HK-2 (cell line): ENCODE measurements around the gene PLGLB2.
"Not testable (repeated sequence)": the region's sequence is repeated elsewhere in the genome, so short reads cannot be mapped to it uniquely, and the experiment has no call there.

Experiments
- DNase-seq: peaks from one replicate; pipeline ENCODE4 v3.0.0-alpha.2; 2018; ENCODE audit not compliant: unreplicated experiment

Gene PLGLB2

GRCh38 chr2:87747791-87748190, at the start of gene PLGLB2:
Gene PLGLB2 (plus strand): TSS chr2:87748087. CDS start chr2:87748154, 67 bp downstream.
- not testable (repeated sequence) for DNase-seq

GRCh38 chr2:87704572-87705323, 43.1 kb upstream of the PLGLB2 start:
- not testable (repeated sequence) for DNase-seq

DNA sequence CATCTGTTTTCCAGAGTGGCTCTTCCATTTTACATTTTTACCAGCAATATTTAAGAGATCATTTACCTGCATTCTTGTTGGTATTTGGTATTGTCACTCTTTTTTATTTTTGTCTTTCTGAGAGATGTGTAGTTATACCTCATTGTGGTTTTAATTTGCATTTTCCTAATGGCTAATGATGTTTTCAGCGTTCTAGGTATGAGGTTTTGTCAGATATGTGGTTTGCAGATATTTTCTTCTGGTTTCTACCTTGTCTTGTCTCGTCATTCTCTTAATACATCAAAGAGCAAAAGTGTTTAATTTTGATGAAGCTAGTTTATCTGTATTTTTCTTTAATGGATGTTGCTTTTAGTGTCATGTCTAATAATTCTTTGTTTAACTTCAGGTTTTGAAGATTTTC, 39.5 kb upstream of the PLGLB2 start:
- DNase-seq, result not testable (repeated sequence)

- DNase-seq, result not testable (repeated sequence)
These were observed 19.8 kb upstream of the PLGLB2 start for GRCh38 chr2:87727940-87728599.

- not testable (repeated sequence) for DNase-seq
These were observed 7.0 kb upstream of the PLGLB2 start for GRCh38 chr2:87740928-87741327.

- DNase-seq, result not testable (repeated sequence)
These were observed 5.3 kb upstream of the PLGLB2 start for GRCh38 chr2:87742393-87743108.

- DNase-seq, result not testable (repeated sequence)
These were observed 4.2 kb upstream of the PLGLB2 start for GRCh38 chr2:87743638-87744037.

- DNase-seq, result not testable (repeated sequence)
These were observed 2.4 kb upstream of the PLGLB2 start for GRCh38 chr2:87745353-87745951.

DNA sequence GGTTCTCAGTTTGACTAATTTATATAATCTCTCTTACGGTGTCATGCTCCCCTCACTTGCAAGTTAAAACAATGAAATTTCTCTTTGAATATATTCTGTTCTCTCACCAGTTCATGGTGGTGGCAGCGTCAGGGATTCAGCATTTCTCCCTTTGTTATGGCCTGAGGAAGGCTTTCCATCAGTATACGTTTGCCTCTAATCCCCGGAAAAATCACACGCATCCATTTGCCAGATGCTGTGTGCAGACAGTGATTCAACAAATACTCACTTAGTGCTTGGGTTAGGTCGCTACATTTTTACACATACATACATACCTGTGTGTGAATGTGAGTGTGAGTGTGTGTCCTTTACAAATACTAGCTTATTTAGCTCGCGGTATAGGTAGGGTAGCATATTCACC, 637 bp downstream of the PLGLB2 start:
- DNase-seq, result not testable (repeated sequence)

DNA sequence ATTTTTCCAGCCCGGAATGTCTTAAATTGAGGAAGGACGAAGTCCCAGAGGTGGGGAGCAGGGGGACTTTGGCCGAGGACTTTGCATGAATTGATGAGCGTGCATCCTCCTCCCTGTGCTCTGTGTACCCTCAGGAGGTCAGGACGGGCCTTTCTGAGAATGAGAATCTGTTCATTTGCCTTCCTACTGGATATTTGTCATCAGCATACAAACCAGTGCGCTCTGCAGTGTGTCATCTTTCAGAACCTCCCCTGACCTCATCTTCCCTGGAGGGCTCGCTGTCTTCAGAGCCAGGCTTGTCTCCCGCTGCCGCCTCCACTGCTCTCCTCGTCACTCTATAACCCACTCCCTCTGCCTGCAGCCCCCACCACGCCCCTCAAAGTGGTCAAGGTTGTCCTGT, 2.7 kb downstream of the PLGLB2 start:
- not testable (repeated sequence) for DNase-seq

- DNase-seq, result not testable (repeated sequence)
These were observed 6.9 kb downstream of the PLGLB2 start for GRCh38 chr2:87754759-87755158.
